GM23338 (cell line): ENCODE measurements around the gene STK39. TPM values are rescaled to one million over a fixed set of nuclear protein-coding genes. Genes with fewer than 3 reads are reported as not detected.

ENCODE experiments used
- ATAC-seq: fragments of 200-7000 bp; cut with Tn5 transposase; 3 replicates; pipeline ENCODE4 v1.9.1; 2020
- DNase-seq: peaks from one replicate; pipeline ENCODE4 v3.0.0-alpha.2; 2015; ENCODE audit warnings: low spot score
- H2AFZ ChIP-seq: fragments of 200-600 bp; sonication (generic); 2 replicates; pipeline ENCODE4 v1.8.0; 2016; ENCODE audit warnings: antibody characterized with exemption, mild to moderate bottlenecking, moderate library complexity
- H3F3A ChIP-seq: fragments of 200-600 bp; sonication (generic); replicated peaks from 2 replicates; pipeline ENCODE4 v1.8.0; 2017; ENCODE audit warnings: antibody characterized with exemption, mixed run types, low read depth
- H3K27ac ChIP-seq: fragments of 200-600 bp; sonication (generic); 2 replicates; pipeline ENCODE4 v1.6.1; 2016; ENCODE audit warnings: low read depth
- H3K27me3 ChIP-seq: fragments of 200-600 bp; sonication (generic); 2 replicates; pipeline ENCODE4 v1.8.0; 2016; ENCODE audit warnings: mild to moderate bottlenecking, mixed run types, moderate library complexity; ENCODE audit not compliant: insufficient read depth
- H3K36me3 ChIP-seq: fragments of 200-600 bp; sonication (generic); 2 replicates; pipeline ENCODE4 v1.8.0; 2016; ENCODE audit warnings: mild to moderate bottlenecking; ENCODE audit not compliant: insufficient read depth
- H3K4me1 ChIP-seq: fragments of 200-600 bp; sonication (generic); 2 replicates; pipeline ENCODE4 v1.8.0; 2016; ENCODE audit warnings: mild to moderate bottlenecking, moderate library complexity; ENCODE audit not compliant: insufficient read depth
- H3K4me2 ChIP-seq: fragments of 200-600 bp; sonication (generic); 2 replicates; pipeline ENCODE4 v1.7.1; 2017; ENCODE audit warnings: mixed run types
- H3K4me3 ChIP-seq: fragments of 200-600 bp; sonication (generic); 2 replicates; pipeline ENCODE4 v1.6.1; 2016; ENCODE audit warnings: mixed run types
- H3K79me2 ChIP-seq: fragments of 200-600 bp; sonication (generic); replicated peaks from 2 replicates; pipeline ENCODE4 v1.8.0; 2017; ENCODE audit warnings: mild to moderate bottlenecking; ENCODE audit not compliant: insufficient read depth
- H3K9me2 ChIP-seq: fragments of 200-600 bp; sonication (generic); 2 replicates; pipeline ENCODE4 v1.8.0; 2017; ENCODE audit not compliant: insufficient read depth
- H4K20me1 ChIP-seq: fragments of 200-600 bp; sonication (generic); replicated peaks from 2 replicates; pipeline ENCODE4 v1.8.0; 2017; ENCODE audit warnings: mild to moderate bottlenecking; ENCODE audit not compliant: insufficient read depth
- H3K27ac Mint-ChIP-seq: 2 replicates; pipeline ENCODE4 v1.8.0; 2020; ENCODE audit warnings: inconsistent platforms, mild to moderate bottlenecking, moderate library complexity, mixed read lengths
- H3K27me3 Mint-ChIP-seq: 3 replicates; pipeline ENCODE4 v1.8.0; 2022; ENCODE audit warnings: low read depth, mild to moderate bottlenecking, moderate library complexity, mixed read lengths, inconsistent platforms; ENCODE audit not compliant: insufficient read depth, poor library complexity
- H3K36me3 Mint-ChIP-seq: 3 replicates; pipeline ENCODE4 v1.8.0; 2021; ENCODE audit warnings: low read depth, mild to moderate bottlenecking, inconsistent platforms, moderate library complexity, mixed read lengths
- H3K4me1 Mint-ChIP-seq: 3 replicates; pipeline ENCODE4 v1.8.0; 2020; ENCODE audit warnings: mild to moderate bottlenecking, inconsistent platforms, mixed read lengths
- H3K4me3 Mint-ChIP-seq: 3 replicates; pipeline ENCODE4 v1.8.0; 2021; ENCODE audit warnings: moderate library complexity, mild to moderate bottlenecking, inconsistent platforms, mixed read lengths
- H3K9me3 Mint-ChIP-seq: 3 replicates; pipeline ENCODE4 v1.8.0; 2020; ENCODE audit warnings: moderate library complexity, mild to moderate bottlenecking, inconsistent platforms, mixed read lengths
- CREB1 ChIP-seq: fragments of 250-450 bp; sonication (Bioruptor Pico); IDR thresholded peaks from 2 replicates; pipeline ENCODE4 v1.5.0; 2020; ENCODE audit warnings: low read depth, mild to moderate bottlenecking, moderate library complexity
- EZH2 ChIP-seq: fragments of 200-600 bp; sonication (generic); IDR thresholded peaks from one replicate; pipeline ENCODE4 v1.8.0; 2017; ENCODE audit warnings: antibody characterized with exemption, mild to moderate bottlenecking, low read depth; ENCODE audit not compliant: unreplicated experiment
- JUNB ChIP-seq: IDR thresholded peaks from one replicate; pipeline ENCODE4 v1.6.1; 2016; ENCODE audit warnings: antibody characterized with exemption; ENCODE audit not compliant: unreplicated experiment
- NANOG ChIP-seq: IDR thresholded peaks from 2 replicates; pipeline ENCODE4 v1.6.1; 2016; ENCODE audit warnings: antibody characterized with exemption, borderline replicate concordance
- POLR2AphosphoS5 ChIP-seq: IDR thresholded peaks from 2 replicates; pipeline ENCODE4 v1.6.1; 2016; ENCODE audit warnings: antibody characterized with exemption, low read depth
- STAT1 ChIP-seq: IDR thresholded peaks from one replicate; pipeline ENCODE4 v1.6.1; 2016; ENCODE audit warnings: antibody characterized with exemption; ENCODE audit not compliant: unreplicated experiment
- ZNF114 ChIP-seq: fragments of 250-450 bp; sonication (Bioruptor Pico); IDR thresholded peaks from 2 replicates; pipeline ENCODE4 v1.5.0; 2020; ENCODE audit warnings: mild to moderate bottlenecking, moderate library complexity
- polyA plus RNA-seq: library from polyadenylated mRNA; unstranded; fragments of >200 nt; fragmentation: Nextera tagmentation; extraction: Ambion mirVana; gene quantifications from 2 replicates; pipeline ENCODE4 v1.2.1, GENCODE V29; 2016
- total RNA-seq: library from RNA; depleted of rRNA; stranded (reverse); fragments of >200 nt; shearing (Covaris generic); gene quantifications from 2 replicates; pipeline ENCODE4 v1.2.3, GENCODE V29; 2014
- TF ChIP-seq, protein P1 (sequence below): fragments of 250-450 bp; sonication (Bioruptor Pico); IDR thresholded peaks from 2 replicates; pipeline ENCODE4 v1.5.0; 2020; ENCODE audit warnings: mild to moderate bottlenecking, moderate library complexity
- TF ChIP-seq, protein P2 (sequence below): IDR thresholded peaks from 2 replicates; pipeline ENCODE4 v1.6.1; 2016; ENCODE audit warnings: antibody characterized with exemption

STK39 gene
- total and polyA plus RNA-seq, 2 experiments from 2014 or later, result 9.5 to 16.9 TPM

DNA sequence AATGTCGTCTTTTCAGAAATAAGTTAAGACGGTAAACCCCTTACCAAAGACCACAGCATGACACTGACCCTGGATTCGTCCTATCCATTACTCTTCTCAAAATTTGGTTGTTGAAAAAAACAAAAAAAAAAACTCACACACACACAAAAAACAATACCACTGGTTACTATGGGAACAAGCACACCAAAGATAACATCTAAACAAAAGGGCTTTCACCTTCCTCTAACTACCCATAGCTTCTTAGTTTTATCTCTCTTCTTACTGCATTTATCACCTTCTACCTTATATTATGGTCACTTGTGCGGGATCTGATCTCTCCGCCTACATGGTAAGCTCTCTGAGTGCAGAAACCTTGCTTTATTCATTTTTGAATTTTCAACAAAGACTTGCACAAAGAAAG is 192.7 kb downstream of the STK39 start (continued):
- TF ChIP-seq, protein P1, sequence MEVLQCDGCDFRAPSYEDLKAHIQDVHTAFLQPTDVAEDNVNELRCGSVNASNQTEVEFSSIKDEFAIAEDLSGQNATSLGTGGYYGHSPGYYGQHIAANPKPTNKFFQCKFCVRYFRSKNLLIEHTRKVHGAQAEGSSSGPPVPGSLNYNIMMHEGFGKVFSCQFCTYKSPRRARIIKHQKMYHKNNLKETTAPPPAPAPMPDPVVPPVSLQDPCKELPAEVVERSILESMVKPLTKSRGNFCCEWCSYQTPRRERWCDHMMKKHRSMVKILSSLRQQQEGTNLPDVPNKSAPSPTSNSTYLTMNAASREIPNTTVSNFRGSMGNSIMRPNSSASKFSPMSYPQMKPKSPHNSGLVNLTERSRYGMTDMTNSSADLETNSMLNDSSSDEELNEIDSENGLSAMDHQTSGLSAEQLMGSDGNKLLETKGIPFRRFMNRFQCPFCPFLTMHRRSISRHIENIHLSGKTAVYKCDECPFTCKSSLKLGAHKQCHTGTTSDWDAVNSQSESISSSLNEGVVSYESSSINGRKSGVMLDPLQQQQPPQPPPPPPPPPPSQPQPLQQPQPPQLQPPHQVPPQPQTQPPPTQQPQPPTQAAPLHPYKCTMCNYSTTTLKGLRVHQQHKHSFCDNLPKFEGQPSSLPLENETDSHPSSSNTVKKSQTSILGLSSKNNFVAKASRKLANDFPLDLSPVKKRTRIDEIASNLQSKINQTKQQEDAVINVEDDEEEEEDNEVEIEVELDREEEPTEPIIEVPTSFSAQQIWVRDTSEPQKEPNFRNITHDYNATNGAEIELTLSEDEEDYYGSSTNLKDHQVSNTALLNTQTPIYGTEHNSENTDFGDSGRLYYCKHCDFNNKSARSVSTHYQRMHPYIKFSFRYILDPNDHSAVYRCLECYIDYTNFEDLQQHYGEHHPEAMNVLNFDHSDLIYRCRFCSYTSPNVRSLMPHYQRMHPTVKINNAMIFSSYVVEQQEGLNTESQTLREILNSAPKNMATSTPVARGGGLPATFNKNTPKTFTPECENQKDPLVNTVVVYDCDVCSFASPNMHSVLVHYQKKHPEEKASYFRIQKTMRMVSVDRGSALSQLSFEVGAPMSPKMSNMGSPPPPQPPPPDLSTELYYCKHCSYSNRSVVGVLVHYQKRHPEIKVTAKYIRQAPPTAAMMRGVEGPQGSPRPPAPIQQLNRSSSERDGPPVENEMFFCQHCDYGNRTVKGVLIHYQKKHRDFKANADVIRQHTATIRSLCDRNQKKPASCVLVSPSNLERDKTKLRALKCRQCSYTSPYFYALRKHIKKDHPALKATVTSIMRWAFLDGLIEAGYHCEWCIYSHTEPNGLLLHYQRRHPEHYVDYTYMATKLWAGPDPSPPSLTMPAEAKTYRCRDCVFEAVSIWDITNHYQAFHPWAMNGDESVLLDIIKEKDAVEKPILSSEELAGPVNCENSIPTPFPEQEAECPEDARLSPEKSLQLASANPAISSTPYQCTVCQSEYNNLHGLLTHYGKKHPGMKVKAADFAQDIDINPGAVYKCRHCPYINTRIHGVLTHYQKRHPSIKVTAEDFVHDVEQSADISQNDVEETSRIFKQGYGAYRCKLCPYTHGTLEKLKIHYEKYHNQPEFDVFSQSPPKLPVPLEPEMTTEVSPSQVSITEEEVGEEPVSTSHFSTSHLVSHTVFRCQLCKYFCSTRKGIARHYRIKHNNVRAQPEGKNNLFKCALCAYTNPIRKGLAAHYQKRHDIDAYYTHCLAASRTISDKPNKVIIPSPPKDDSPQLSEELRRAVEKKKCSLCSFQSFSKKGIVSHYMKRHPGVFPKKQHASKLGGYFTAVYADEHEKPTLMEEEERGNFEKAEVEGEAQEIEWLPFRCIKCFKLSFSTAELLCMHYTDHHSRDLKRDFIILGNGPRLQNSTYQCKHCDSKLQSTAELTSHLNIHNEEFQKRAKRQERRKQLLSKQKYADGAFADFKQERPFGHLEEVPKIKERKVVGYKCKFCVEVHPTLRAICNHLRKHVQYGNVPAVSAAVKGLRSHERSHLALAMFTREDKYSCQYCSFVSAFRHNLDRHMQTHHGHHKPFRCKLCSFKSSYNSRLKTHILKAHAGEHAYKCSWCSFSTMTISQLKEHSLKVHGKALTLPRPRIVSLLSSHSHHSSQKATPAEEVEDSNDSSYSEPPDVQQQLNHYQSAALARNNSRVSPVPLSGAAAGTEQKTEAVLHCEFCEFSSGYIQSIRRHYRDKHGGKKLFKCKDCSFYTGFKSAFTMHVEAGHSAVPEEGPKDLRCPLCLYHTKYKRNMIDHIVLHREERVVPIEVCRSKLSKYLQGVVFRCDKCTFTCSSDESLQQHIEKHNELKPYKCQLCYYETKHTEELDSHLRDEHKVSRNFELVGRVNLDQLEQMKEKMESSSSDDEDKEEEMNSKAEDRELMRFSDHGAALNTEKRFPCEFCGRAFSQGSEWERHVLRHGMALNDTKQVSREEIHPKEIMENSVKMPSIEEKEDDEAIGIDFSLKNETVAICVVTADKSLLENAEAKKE (CRISPR knock-in tag), result no peak

DNA sequence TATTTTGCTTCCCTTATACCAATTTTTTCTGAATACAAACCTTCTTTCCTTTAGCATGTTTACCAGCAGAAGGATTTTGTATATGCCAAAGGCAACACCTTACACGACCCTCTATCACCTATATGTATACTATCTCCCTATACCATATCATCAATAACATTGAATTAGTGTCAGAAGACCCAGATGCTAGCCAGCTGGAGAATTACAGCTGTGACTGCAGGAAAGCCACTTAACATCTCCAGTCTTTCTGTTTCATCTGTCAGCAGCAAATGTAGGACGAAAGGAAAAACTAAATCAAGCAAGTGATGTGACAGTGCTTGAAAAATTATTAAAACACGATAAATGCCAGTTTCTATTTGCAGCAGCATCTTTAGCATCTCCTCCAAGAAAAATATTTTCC is 193.7 kb downstream of the STK39 start:
- H3K4me3 ChIP-seq, result no peak overlapping the region
- H3K27ac ChIP-seq, result no peak overlapping the region
- no peaks in the 10 kb centered on the region for H3K79me2 ChIP-seq
- H3F3A ChIP-seq, result no peaks in the 10 kb centered on the region
- Mint-ChIP-seq H3K27ac (no peak overlapping the region), H3K9me3 (no peaks in the 10 kb centered on the region), H3K36me3 (no peaks in the 10 kb centered on the region; the same call in 2 of the 3 replicates), H3K27me3 (no peaks in the 10 kb centered on the region), H3K4me3 (no peak overlapping the region), H3K4me1 (peaks cover 11% of the 10 kb centered on the region)
- no peaks in the 10 kb centered on the region for H4K20me1 ChIP-seq
- no peak overlapping the region for H3K4me2 ChIP-seq
- H3K27me3 ChIP-seq, result no peaks in the 10 kb centered on the region
- DNase-seq (no peak), ATAC-seq (no peak)
- no peaks in the 10 kb centered on the region for H3K36me3 ChIP-seq
- no peaks in the 10 kb centered on the region; the same call in 1 of the 2 replicates for H3K4me1 ChIP-seq
- H3K9me2 ChIP-seq, result no peaks in the 10 kb centered on the region
- H2AFZ ChIP-seq, result no peak overlapping the region
- no peak for TF ChIP-seq JUNB
- no peak for TF ChIP-seq CREB1 (CRISPR knock-in tag)
- TF ChIP-seq EZH2, result no peak
- TF ChIP-seq, protein P2, sequence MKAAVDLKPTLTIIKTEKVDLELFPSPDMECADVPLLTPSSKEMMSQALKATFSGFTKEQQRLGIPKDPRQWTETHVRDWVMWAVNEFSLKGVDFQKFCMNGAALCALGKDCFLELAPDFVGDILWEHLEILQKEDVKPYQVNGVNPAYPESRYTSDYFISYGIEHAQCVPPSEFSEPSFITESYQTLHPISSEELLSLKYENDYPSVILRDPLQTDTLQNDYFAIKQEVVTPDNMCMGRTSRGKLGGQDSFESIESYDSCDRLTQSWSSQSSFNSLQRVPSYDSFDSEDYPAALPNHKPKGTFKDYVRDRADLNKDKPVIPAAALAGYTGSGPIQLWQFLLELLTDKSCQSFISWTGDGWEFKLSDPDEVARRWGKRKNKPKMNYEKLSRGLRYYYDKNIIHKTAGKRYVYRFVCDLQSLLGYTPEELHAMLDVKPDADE, result no peak
- TF ChIP-seq, protein P1 (CRISPR knock-in tag), result no peak
- no peak for TF ChIP-seq POLR2AphosphoS5
- TF ChIP-seq STAT1, result no peak
- TF ChIP-seq ZNF114 (CRISPR knock-in tag), result no peak
- TF ChIP-seq NANOG, result no peak
